CD4-positive, alpha-beta T cell treated with Interleukin-4 for 1 hour (primary cell): ENCODE data around the gene HELQ.
"Not testable (repeated sequence)": the region's sequence is repeated elsewhere in the genome, so short reads cannot be mapped to it uniquely, and the experiment has no call there.

Experiments
- DNase-seq, 2 donors: peaks; one replicate each; pipeline ENCODE4 v3.0.0-alpha.2; 2020 to 2022

HELQ gene

GRCh38 chr4:83455281-83456183 lies at the start of gene HELQ, which contains the start of gene MRPS18C:
TSS of gene HELQ (minus strand) at chr4:83455823. CDS start at chr4:83455693, 130 bp downstream.
TSS of gene MRPS18C (plus strand) at chr4:83456058. CDS start at chr4:83456078, 20 bp downstream.
- peak; percentile 98 for DNase-seq

GRCh38 chr4:83504996-83505395 lies 49.4 kb upstream of the HELQ start:
- DNase-seq, result peak in 1 of 2 donors; percentile 18

- DNase-seq, result no peak
Observed at GRCh38 chr4:83504503-83504902, 48.9 kb upstream of the HELQ start.

- peak; percentile 18 to 50 for DNase-seq
Observed at GRCh38 chr4:83503974-83504373, 48.4 kb upstream of the HELQ start.

- not testable (repeated sequence) for DNase-seq
Observed at GRCh38 chr4:83501671-83502070, 46.0 kb upstream of the HELQ start.

GRCh38 chr4:83498187-83498586 lies 42.6 kb upstream of the HELQ start:
- no peak for DNase-seq

- DNase-seq, result not testable (repeated sequence)
Observed at GRCh38 chr4:83496085-83496917, 40.7 kb upstream of the HELQ start.

GRCh38 chr4:83490876-83491450 lies 35.3 kb upstream of the HELQ start:
- peak; percentile 16 to 51 for DNase-seq

- no peak for DNase-seq
Observed at GRCh38 chr4:83489711-83490326, 34.2 kb upstream of the HELQ start.

- no peak for DNase-seq
Observed at GRCh38 chr4:83486457-83487129, 31.0 kb upstream of the HELQ start.

GRCh38 chr4:83484500-83485461 lies 29.2 kb upstream of the HELQ start, which contains the start of gene ABRAXAS1:
TSS of gene ABRAXAS1 (minus strand) at chr4:83485100. CDS start at chr4:83485072, 28 bp downstream.
- peak; percentile 93 to 95 for DNase-seq

- DNase-seq, result no peak
Observed at GRCh38 chr4:83473966-83474365, 18.3 kb upstream of the HELQ start.

- DNase-seq, result no peak
Observed at GRCh38 chr4:83473423-83473822, 17.8 kb upstream of the HELQ start.

GRCh38 chr4:83456184-83456501 lies 520 bp upstream of the HELQ start:
- no peak for DNase-seq

GRCh38 chr4:83454686-83455085 lies 937 bp downstream of the HELQ start:
- peak in 1 of 2 donors; percentile 34 for DNase-seq

GRCh38 chr4:83449009-83449408 lies 6.6 kb downstream of the HELQ start:
- no peak for DNase-seq

GRCh38 chr4:83440899-83441298 lies 14.7 kb downstream of the HELQ start:
- DNase-seq, result no peak

- no peak for DNase-seq
Observed at GRCh38 chr4:83440148-83440814, 15.3 kb downstream of the HELQ start.

GRCh38 chr4:83438719-83439118 lies 16.9 kb downstream of the HELQ start:
- no peak for DNase-seq

- DNase-seq, result no peak
Observed at GRCh38 chr4:83436680-83437079, 18.9 kb downstream of the HELQ start.
